Psoas muscle (tissue), 8 donors: ENCODE measurements around the gene OTUD7B. TPM values are rescaled to one million over a fixed set of nuclear protein-coding genes. Genes with fewer than 3 reads are reported as not detected.

Experiments used
- ATAC-seq, 4 donors: fragments of 200-7000 bp; cut with Tn5 transposase; one replicate each; pipeline ENCODE4 v1.9.1; 2020; ENCODE audit warnings: moderate library complexity in 3 of 4, mild to moderate bottlenecking in 2 of 4
- DNase-seq, 2 donors: peaks; one replicate each; pipeline ENCODE4 v3.0.0-alpha.2; 2020
- H3K27ac ChIP-seq: fragments of 200-600 bp; one replicate; pipeline ENCODE4 v1.8.0; 2022
- H3K27me3 ChIP-seq, 3 donors: fragments of 200-600 bp in 1 of 3; one replicate each; pipeline versions ENCODE4 v1.6.1 to v1.8.0; 2013 to 2022; ENCODE audit warnings: low read length in 2 of 3, mild to moderate bottlenecking in 2 of 3, moderate library complexity in 1 of 3; ENCODE audit not compliant: insufficient read depth in 3 of 3
- H3K36me3 ChIP-seq, 2 donors: fragments of 200-600 bp in 1 of 2; one replicate each; pipeline versions ENCODE4 v1.6.1 to v1.8.0; 2013 to 2022; ENCODE audit warnings: low read depth in 1 of 2, mild to moderate bottlenecking in 1 of 2, moderate library complexity in 1 of 2; ENCODE audit not compliant: insufficient read depth in 1 of 2
- H3K4me1 ChIP-seq: fragments of 200-600 bp; one replicate; pipeline ENCODE4 v1.8.0; 2022
- H3K4me3 ChIP-seq: fragments of 200-600 bp; one replicate; pipeline ENCODE4 v1.8.0; 2022; ENCODE audit warnings: mild to moderate bottlenecking
- H3K9me3 ChIP-seq: fragments of 200-600 bp; one replicate; pipeline ENCODE4 v1.8.0; 2022
- CTCF ChIP-seq: fragments of 200-600 bp; IDR thresholded peaks from one replicate; pipeline ENCODE4 v1.8.0; 2022; ENCODE audit warnings: antibody characterized with exemption
- WGBS, 3 donors: extraction: QIAGEN DNeasy Blood & Tissue Kit; methylation state at CpG; one replicate each; pipeline versions ENCODE4 v1.1.6 to v1.1.7; 2013; 5-methylcytosine and 5-hydroxymethylcytosine counted together
- intact Hi-C, 2 donors: fragments of 100-400 bp; cut with DNase I; formaldehyde crosslinking; loops; one replicate each; pipeline versions ENCODE4 v1.11.0 to v1.14.2; 2022
- polyA plus RNA-seq, 3 donors: library from polyadenylated mRNA; stranded (reverse); fragments of 200-250 nt; gene quantifications; one replicate each; pipeline ENCODE4 v1.2.3, GENCODE V29; 2013
- total RNA-seq, 4 donors: library from RNA; stranded (reverse); fragmentation: NEBNext Ultra II Directional in 2 of 4; extraction: Animal tissue kit (Norgen Biotek cat#: 25700) in 2 of 4; gene quantifications; one replicate each; pipeline versions ENCODE4 v1.2.1 to v1.2.4, GENCODE V29; 2021 to 2023
- donor health status: healthy with polysubstance abuse.
- donor health status: DM: no; HTN: no; CAD: no; lungs with moderate emphysema.
- donor health status: Bipolar disorder and iron deficiency.
- donor health status: healthy.
- donor health status: DM: yes; HTN: yes; CAD: no.
- donor health status: DM: no; HTN: no; CAD: no.
- donor health status: DM: no; HTN: no; CAD: no.
- donor health status: DM: yes; HTN: yes; CAD: no.

The OTUD7B gene
- total and polyA plus RNA-seq, 7 donors: 6.8 to 62.0 (median 47.4) TPM

DNA sequence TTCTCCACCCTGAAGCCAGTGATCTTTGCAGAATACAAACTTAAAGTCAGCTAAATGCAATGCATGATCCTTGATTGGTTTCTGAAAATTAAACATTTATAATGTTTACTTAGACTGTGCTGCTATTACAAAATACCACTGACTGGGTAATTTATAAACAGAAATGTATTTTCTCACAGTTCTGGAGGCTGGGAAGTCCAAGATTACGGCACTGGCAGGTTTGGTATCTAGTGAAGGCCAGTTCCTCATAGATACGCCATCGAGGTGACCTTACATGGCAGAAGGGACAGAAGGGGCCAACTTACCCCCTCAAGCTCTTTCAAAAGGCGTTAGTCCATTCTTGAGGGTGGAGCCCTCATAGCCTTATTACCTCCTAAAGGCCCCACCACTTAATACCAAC is 114.0 kb downstream of the OTUD7B start:
- intact Hi-C loops: no loop called here
- WGBS, 3 donors: 82 to 99% (median 94%) methylated on average over 4 of the region's 4 CpGs
- TF ChIP-seq CTCF: no peak
- H3K36me3 ChIP-seq: no peaks in the 10 kb centered on the region
- no peak overlapping the region for H3K27ac ChIP-seq
- peaks cover 5% of the 10 kb centered on the region for H3K4me1 ChIP-seq
- DNase-seq: no peak
- H3K4me3 ChIP-seq: no peak overlapping the region
- no peaks in the 10 kb centered on the region for H3K9me3 ChIP-seq
- no peaks in the 10 kb centered on the region for H3K27me3 ChIP-seq
- no peak for ATAC-seq

- H3K9me3 ChIP-seq: no peaks in the 10 kb centered on the region
- intact Hi-C loops: loop anchor here in 1 of 2 donors (10.0 kb wide), 1 partner anchor 166 kb away; no protein-coding TSS in a partner anchor
- H3K36me3 ChIP-seq: no peaks in the 10 kb centered on the region
- TF ChIP-seq CTCF: no peak
- H3K27ac ChIP-seq: peak overlapping the region; percentile 98
- no peaks in the 10 kb centered on the region for H3K27me3 ChIP-seq
- 12 to 21% (median 12%) methylated on average over 6 of the region's 6 CpGs for WGBS, 3 donors
- ATAC-seq (no peak), DNase-seq (peak in 1 of 2 donors; percentile 33)
- peak overlapping the region; percentile 79 for H3K4me3 ChIP-seq
- H3K4me1 ChIP-seq: peaks cover 11% of the 10 kb centered on the region
Observed at GRCh38 chr1:149888999-149889289, 121.6 kb downstream of the OTUD7B start.

- H3K4me3 ChIP-seq: peak overlapping the region; percentile 79
- H3K36me3 ChIP-seq: no peaks in the 10 kb centered on the region
- no peaks in the 10 kb centered on the region for H3K9me3 ChIP-seq
- 2 to 3% (median 2%) methylated on average over 28 of the region's 28 CpGs for WGBS, 3 donors
- peak overlapping the region; percentile 98 for H3K27ac ChIP-seq
- intact Hi-C loops: loop anchor here in 1 of 2 donors (10.0 kb wide), 1 partner anchor 166 kb away; no protein-coding TSS in a partner anchor
- no peaks in the 10 kb centered on the region for H3K27me3 ChIP-seq
- DNase-seq: peak; percentile 80 to 92
- ATAC-seq: peak; percentile 48 to 60 (median 54)
- TF ChIP-seq CTCF: peak; percentile 44
- peaks cover 16% of the 10 kb centered on the region for H3K4me1 ChIP-seq
Observed at GRCh38 chr1:149888247-149888998, 122.1 kb downstream of the OTUD7B start.

Other genes with a start within 250 kb of the OTUD7B start
- gene FCGR1A, start 228.0 kb downstream of the OTUD7B start, total RNA-seq: 1 to 10 TPM in 3 of 4 donors, under 1 TPM in 1; 0.75 to 7.4 (median 1.3) TPM
- gene FCGR1A, start 228.0 kb downstream of the OTUD7B start, polyA plus RNA-seq: 1 to 10 TPM in 2 of 3 donors, under 1 TPM in 1; 0.25 to 1.6 (median 1.3) TPM
- 10 to 100 TPM; 13.9 to 18.1 (median 15.8) TPM for gene BOLA1, start 111.2 kb downstream of the OTUD7B start, total RNA-seq
- gene BOLA1, start 111.2 kb downstream of the OTUD7B start, polyA plus RNA-seq: 10 to 100 TPM; 24.0 to 45.3 (median 32.1) TPM
- under 1 TPM; 0.13 to 0.48 (median 0.25) TPM for gene SV2A, start 92.9 kb downstream of the OTUD7B start, total RNA-seq
- under 1 TPM; 0.14 to 0.19 (median 0.14) TPM for gene SV2A, start 92.9 kb downstream of the OTUD7B start, polyA plus RNA-seq
- 10 to 100 TPM; 13.0 to 26.9 (median 21.9) TPM for gene SF3B4, start 82.9 kb downstream of the OTUD7B start, total RNA-seq
- 10 to 100 TPM; 13.9 to 28.9 (median 16.7) TPM for gene SF3B4, start 82.9 kb downstream of the OTUD7B start, polyA plus RNA-seq
- gene MTMR11, start 73.8 kb downstream of the OTUD7B start, total RNA-seq: 1 to 10 TPM; 1.0 to 3.0 (median 1.8) TPM
- 1 to 10 TPM in 1 of 3 donors, under 1 TPM in 2; 0.78 to 1.7 (median 0.80) TPM for gene MTMR11, start 73.8 kb downstream of the OTUD7B start, polyA plus RNA-seq
- 10 to 100 TPM; 18.7 to 25.5 (median 19.2) TPM for gene VPS45, start 57.0 kb upstream of the OTUD7B start, total RNA-seq
- 10 to 100 TPM; 13.0 to 36.0 (median 15.0) TPM for gene VPS45, start 57.0 kb upstream of the OTUD7B start, polyA plus RNA-seq
- gene PLEKHO1, start 139.2 kb upstream of the OTUD7B start, total RNA-seq: 10 to 100 TPM; 37.7 to 68.7 (median 41.9) TPM
- 100 to 1,000 TPM in 1 of 3 donors, 10 to 100 TPM in 2; 71.4 to 119 (median 84.9) TPM for gene PLEKHO1, start 139.2 kb upstream of the OTUD7B start, polyA plus RNA-seq
- gene ANP32E, start 225.4 kb upstream of the OTUD7B start, total RNA-seq: 10 to 100 TPM; 26.9 to 37.4 (median 31.9) TPM
- gene ANP32E, start 225.4 kb upstream of the OTUD7B start, polyA plus RNA-seq: 10 to 100 TPM; 14.4 to 93.0 (median 23.2) TPM
- gene CA14, start 247.0 kb upstream of the OTUD7B start, total RNA-seq: under 1 TPM in 2 of 4 donors, not detected in 2; 0.30 to 0.48 TPM
- gene CA14, start 247.0 kb upstream of the OTUD7B start, polyA plus RNA-seq: under 1 TPM; 0.04 to 0.89 (median 0.61) TPM